Endodermal cell (in vitro differentiated cells): ENCODE data around the gene MIGA2. TPM values are rescaled to one million over a fixed set of nuclear protein-coding genes. Genes with fewer than 3 reads are reported as not detected.

Source experiments
- DNase-seq: peaks from one replicate; pipeline ENCODE4 v3.0.0-alpha.2; 2017
- H3K27ac ChIP-seq: 2 replicates; pipeline ENCODE4 v1.5.1; 2013; ENCODE audit warnings: mild to moderate bottlenecking, low read depth, low read length, moderate library complexity
- H3K27me3 ChIP-seq: 2 replicates; pipeline ENCODE4 v1.6.1; 2013; ENCODE audit warnings: mild to moderate bottlenecking, low read length, moderate library complexity; ENCODE audit not compliant: insufficient read depth, control insufficient read depth, poor library complexity, severe bottlenecking
- H3K36me3 ChIP-seq: 2 replicates; pipeline ENCODE4 v1.7.0; 2013; ENCODE audit warnings: mild to moderate bottlenecking, low read length, moderate library complexity; ENCODE audit not compliant: control insufficient read depth, insufficient read depth
- H3K4me1 ChIP-seq: one replicate; pipeline ENCODE4 v1.7.0; 2013; ENCODE audit warnings: low read length; ENCODE audit not compliant: control insufficient read depth, insufficient read depth
- H3K4me3 ChIP-seq: 2 replicates; pipeline ENCODE4 v1.5.1; 2013; ENCODE audit warnings: mild to moderate bottlenecking, low read length, moderate library complexity
- H3K9ac ChIP-seq: 2 replicates; pipeline ENCODE4 v1.6.1; 2013; ENCODE audit warnings: mild to moderate bottlenecking, low read length, moderate library complexity; ENCODE audit not compliant: poor library complexity, severe bottlenecking; ENCODE audit errors: extremely low read depth
- H3K9me3 ChIP-seq: 2 replicates; pipeline ENCODE4 v1.6.1; 2013; ENCODE audit warnings: mild to moderate bottlenecking, low read length, moderate library complexity; ENCODE audit not compliant: control insufficient read depth
- H3K27ac Mint-ChIP-seq: 2 replicates; pipeline ENCODE4 v1.8.0; 2020; ENCODE audit warnings: mixed read lengths
- H3K27me3 Mint-ChIP-seq: 2 replicates; pipeline ENCODE4 v1.8.0; 2021; ENCODE audit warnings: mild to moderate bottlenecking, mixed read lengths; ENCODE audit not compliant: insufficient read depth
- H3K36me3 Mint-ChIP-seq: 2 replicates; pipeline ENCODE4 v1.8.0; 2020; ENCODE audit warnings: low read depth, mixed read lengths
- H3K4me1 Mint-ChIP-seq: 2 replicates; pipeline ENCODE4 v1.8.0; 2020; ENCODE audit warnings: mixed read lengths
- H3K4me3 Mint-ChIP-seq: 2 replicates; pipeline ENCODE4 v1.8.0; 2020; ENCODE audit warnings: mild to moderate bottlenecking, moderate library complexity, mixed read lengths
- H3K9me3 Mint-ChIP-seq: 2 replicates; pipeline ENCODE4 v1.8.0; 2020; ENCODE audit warnings: mild to moderate bottlenecking, mixed read lengths
- CTCF ChIP-seq: fragments of 200-600 bp; sonication (generic); conservative IDR thresholded peaks from 2 replicates; pipeline ENCODE4 v1.5.0; 2021; ENCODE audit warnings: antibody characterized with exemption, mild to moderate bottlenecking
- WGBS, 2 experiments: methylation state at CpG; one replicate each; pipeline versions ENCODE4 v1.1.5 to v1.1.7; 2013; ENCODE audit warnings: missing lambda C conversion rate in 2 of 2, mixed read lengths in 1 of 2; ENCODE audit not compliant: insufficient coverage in 1 of 2, insufficient read length in 1 of 2; 5-methylcytosine and 5-hydroxymethylcytosine counted together
- total RNA-seq, 2 donors: library from RNA; stranded (reverse); fragmentation: NEBNext Ultra II Directional in 1 of 2; extraction: Animal tissue kit (Norgen Biotek cat#: 25700) in 1 of 2; gene quantifications; 2 replicates in 1 of 2; 3 replicates in 1 of 2; pipeline ENCODE4 v1.2.1, GENCODE V29; 2021

The MIGA2 gene
- total RNA-seq, 2 donors from 2014 or later, result 41.4 to 41.5 TPM

DNA sequence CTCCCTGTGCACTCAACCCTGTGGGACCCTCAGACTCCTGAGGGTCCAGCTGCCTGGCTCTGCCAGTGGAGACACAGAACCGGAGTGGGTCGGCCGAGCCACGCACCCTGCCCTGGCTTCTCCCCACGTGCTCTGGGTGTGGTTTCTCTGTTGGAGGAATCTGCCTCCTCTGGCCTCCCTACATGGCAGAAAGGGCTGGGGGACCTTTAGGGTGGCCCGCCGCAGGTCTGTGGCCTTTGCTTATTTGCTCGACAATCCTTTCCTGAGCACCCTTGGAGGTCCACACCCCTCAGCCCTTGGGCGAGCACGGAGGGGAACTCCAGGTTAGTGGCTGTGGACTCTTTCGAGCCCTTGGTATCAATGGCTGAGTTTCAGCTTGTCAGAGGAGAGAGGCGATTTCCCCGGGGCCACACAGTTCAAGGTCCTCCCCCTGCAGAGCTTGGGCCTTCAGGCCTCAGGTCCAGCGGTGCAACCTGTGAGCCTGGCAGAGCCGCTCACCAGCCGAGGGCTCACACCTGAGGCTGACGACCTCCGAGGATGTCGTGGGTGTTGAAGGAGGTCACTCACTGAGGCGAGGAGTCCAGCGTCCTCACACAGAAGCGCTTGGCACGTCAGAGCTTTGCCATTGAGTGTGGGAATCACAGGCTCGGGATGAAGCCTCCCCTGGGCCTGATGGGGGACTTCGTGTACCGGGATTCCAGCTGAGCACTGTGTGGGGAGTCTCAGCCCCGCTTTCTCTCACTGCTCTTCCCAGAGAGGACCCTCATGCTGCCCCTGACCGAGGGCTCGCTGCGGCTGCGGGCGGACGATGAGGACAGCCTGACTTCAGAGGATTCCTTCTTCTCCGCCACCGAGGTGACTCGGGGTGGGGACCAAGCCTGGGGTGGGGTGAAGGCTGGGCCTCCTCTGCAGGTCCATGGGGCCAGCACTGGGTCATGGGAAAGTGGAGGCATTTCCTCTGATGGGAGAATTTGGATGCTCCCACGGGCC lies 23.7 kb downstream of the MIGA2 start:
- Histone ChIP-seq H3K4me1 (no peaks in the 10 kb centered on the region), H3K27ac (no peak overlapping the region), H3K36me3 (peaks cover 28% of the 10 kb centered on the region), H3K9me3 (no peaks in the 10 kb centered on the region), H3K4me3 (no peak overlapping the region), H3K27me3 (no peaks in the 10 kb centered on the region), H3K9ac (no peak overlapping the region)
- no peak overlapping the region for H3K4me3 Mint-ChIP-seq
- peak; percentile 36 for DNase-seq
- H3K9me3 Mint-ChIP-seq, result no peaks in the 10 kb centered on the region
- H3K27me3 Mint-ChIP-seq, result no peaks in the 10 kb centered on the region
- TF ChIP-seq CTCF, result no peak
- H3K36me3 Mint-ChIP-seq, result peaks cover 31% of the 10 kb centered on the region
- 96 to 97% methylated on average over 24 to 37 of the region's 37 CpGs for WGBS, 2 experiments
- no peaks in the 10 kb centered on the region for H3K4me1 Mint-ChIP-seq
- H3K27ac Mint-ChIP-seq, result no peak overlapping the region

DNA sequence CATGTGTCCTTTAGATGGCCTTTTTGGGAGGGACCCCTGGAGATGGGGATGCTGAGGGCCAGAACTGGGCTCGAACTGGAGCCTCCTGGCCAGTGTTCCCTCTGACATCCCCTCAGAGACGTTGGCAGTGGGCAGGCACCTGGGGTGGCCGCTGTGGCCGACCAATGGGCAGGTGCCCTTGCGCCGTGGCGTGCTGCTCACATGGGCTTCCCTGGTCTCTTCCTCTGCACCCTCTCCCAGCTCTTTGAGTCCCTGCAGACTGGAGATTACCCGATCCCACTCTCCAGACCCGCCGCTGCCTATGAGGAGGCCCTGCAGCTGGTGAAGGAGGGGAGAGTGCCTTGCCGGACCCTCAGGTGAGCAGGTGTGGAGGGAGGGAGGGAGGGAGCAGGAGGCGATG lies 24.6 kb downstream of the MIGA2 start:
- H3K36me3 ChIP-seq, result peaks cover 37% of the 10 kb centered on the region
- H3K27ac ChIP-seq, result no peak overlapping the region
- H3K4me1 Mint-ChIP-seq, result no peaks in the 10 kb centered on the region
- no peaks in the 10 kb centered on the region for H3K27me3 ChIP-seq
- H3K9me3 ChIP-seq, result no peaks in the 10 kb centered on the region
- H3K4me1 ChIP-seq, result no peaks in the 10 kb centered on the region
- no peak for DNase-seq
- H3K9ac ChIP-seq, result no peak overlapping the region
- H3K4me3 ChIP-seq, result no peak overlapping the region
- WGBS, 2 experiments, result 80 to 94% methylated on average over 3 to 12 of the region's 12 CpGs
- H3K27me3 Mint-ChIP-seq, result no peaks in the 10 kb centered on the region
- H3K27ac Mint-ChIP-seq, result no peak overlapping the region
- H3K36me3 Mint-ChIP-seq, result peaks cover 39% of the 10 kb centered on the region
- no peaks in the 10 kb centered on the region for H3K9me3 Mint-ChIP-seq
- H3K4me3 Mint-ChIP-seq, result no peak overlapping the region
- no peak for TF ChIP-seq CTCF

DNA sequence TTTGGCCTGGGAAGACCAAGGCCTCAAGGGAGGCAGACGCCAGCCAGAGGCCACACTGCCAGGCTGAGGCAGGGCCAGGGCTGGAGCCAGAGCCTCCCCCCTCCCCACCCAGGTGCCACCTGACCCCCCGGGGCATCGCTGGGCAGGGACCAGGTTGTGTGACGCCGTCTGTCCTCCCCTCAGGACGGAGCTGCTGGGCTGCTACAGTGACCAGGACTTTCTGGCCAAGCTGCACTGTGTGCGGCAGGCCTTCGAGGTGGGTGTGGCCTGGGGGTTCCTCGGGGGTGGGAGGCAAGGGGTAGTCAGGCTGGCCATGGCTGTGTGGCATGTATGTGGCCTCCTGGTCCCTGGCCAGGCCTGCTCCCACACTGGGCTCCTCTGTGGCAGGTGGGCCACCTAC lies 26.6 kb downstream of the MIGA2 start:
- Histone ChIP-seq H3K9me3 (no peaks in the 10 kb centered on the region), H3K36me3 (peaks cover 43% of the 10 kb centered on the region), H3K27ac (no peak overlapping the region), H3K27me3 (no peaks in the 10 kb centered on the region), H3K4me1 (no peaks in the 10 kb centered on the region), H3K9ac (no peak overlapping the region), H3K4me3 (no peak overlapping the region)
- H3K36me3 Mint-ChIP-seq, result peaks cover 40% of the 10 kb centered on the region
- no peaks in the 10 kb centered on the region for H3K4me1 Mint-ChIP-seq
- no peaks in the 10 kb centered on the region for H3K9me3 Mint-ChIP-seq
- no peaks in the 10 kb centered on the region for H3K27me3 Mint-ChIP-seq
- no peak overlapping the region for H3K27ac Mint-ChIP-seq
- DNase-seq, result peak; percentile 31
- 90 to 95% methylated on average over 4 to 9 of the region's 9 CpGs for WGBS, 2 experiments
- H3K4me3 Mint-ChIP-seq, result no peak overlapping the region
- no peak for TF ChIP-seq CTCF
